Hematopoietic multipotent progenitor cell treated with erythropoietin and hydrocortisone succinate and interleukin-3 and kit ligand, for 6 days (in vitro differentiated cells): ENCODE measurements around the gene S100A11.
A peak's percentile ranks its signal among the peaks of the same experiment; 100 is the strongest.
"Not testable (repeated sequence)": the region's sequence is repeated elsewhere in the genome, so short reads cannot be mapped to it uniquely, and the experiment has no call there.

Source experiments
- DNase-seq: peaks from one replicate; pipeline ENCODE4 v3.0.0-alpha.2; 2015

The S100A11 gene

DNA sequence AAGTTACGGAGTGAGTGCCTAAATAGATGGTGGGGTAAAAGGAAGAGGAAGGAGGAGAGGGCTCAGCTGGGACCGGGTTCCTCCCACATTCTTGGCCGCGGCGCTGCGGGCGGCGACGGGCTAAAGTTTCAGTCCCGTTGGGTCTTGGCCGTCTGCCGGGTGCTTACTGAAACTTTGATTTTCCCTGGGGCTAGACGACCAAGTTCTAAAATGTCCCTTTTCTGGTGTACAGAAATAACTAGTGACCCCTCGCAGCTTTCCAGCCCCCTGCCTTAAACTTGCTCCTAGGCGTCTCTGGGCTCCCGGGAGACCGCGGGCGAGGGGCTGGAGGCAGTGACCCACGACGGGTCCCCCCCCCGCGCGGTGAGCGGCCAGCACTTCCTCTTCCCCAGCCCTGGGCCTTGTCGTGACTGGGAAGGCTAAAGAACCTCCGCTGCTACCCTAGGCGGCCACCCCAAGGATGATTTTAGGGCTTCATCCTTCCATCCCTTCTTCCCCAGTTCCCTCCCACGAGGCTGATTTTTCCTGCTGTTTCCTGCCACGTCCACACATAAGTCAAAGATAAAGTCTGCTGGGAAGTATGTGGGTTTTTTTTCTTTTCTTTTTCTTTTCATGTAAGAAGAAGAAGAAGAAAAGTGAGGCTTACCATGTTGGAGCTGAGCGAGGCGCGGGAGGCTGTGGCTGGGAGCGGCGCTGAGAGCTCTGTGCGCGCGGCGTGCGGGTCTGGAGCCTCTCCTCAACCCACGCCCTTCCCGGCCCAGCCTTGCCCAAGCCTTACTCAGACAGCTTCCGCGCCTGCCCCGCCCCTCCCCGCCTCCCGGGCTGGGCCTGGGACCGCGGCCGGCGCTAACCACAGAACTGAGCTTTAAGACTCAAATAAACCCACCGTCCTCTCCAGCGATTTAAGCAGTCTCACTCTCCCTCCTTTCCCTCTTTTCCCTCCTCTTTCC, at the start of gene S100A11:
S100A11 (minus strand) TSS at position 738 of the 950 bp plus-strand sequence; CDS start at position 649, 89 bp downstream.
- DNase-seq = peak; percentile 92

- peak; percentile 41 for DNase-seq
Measured at GRCh38 chr1:152084853-152085252, 48.0 kb upstream of the S100A11 start.

GRCh38 chr1:152081026-152081425, 44.2 kb upstream of the S100A11 start:
- not testable (repeated sequence) for DNase-seq

DNA sequence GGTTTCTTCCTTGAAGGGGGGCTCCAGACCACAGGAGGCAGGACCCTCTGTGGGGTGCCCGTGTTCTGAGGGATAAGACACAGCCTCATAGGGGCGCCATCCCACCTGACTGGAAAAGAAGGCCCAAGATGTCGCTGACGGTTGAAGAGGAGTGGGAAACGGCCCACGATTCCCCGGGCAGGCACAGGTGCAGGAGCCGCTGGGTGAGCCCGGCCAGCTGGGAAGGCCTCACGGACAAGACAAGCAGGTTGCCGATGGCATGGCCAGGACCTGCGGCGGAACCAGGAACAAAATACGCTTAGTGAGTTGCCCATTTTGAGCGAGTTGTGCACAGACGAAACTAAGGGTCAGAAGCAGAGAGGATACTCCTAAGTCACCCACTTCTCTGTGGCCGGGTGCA, 43.7 kb upstream of the S100A11 start:
- DNase-seq = not testable (repeated sequence)

- DNase-seq = no peak
Measured at GRCh38 chr1:152078831-152079441, 42.1 kb upstream of the S100A11 start.

DNA sequence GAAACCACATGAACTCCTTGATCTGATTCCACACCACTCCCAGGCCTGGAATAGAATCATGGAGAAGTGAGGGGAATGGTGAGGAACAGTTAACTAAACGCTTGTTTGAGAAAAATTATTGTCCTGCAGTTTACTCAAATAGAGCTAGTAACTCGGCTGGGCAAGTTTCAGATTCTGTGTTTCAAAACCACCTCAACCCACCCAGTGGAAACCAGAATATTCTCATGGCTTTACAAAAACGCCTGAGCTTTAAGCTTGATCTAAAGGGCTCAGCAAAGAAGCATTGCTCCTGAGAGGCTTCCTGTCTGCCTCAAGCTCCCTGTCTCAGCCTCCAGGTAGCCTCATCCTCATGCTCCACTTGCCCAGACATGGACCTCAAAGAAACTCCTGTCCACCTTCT, 35.5 kb upstream of the S100A11 start:
- no peak for DNase-seq

DNA sequence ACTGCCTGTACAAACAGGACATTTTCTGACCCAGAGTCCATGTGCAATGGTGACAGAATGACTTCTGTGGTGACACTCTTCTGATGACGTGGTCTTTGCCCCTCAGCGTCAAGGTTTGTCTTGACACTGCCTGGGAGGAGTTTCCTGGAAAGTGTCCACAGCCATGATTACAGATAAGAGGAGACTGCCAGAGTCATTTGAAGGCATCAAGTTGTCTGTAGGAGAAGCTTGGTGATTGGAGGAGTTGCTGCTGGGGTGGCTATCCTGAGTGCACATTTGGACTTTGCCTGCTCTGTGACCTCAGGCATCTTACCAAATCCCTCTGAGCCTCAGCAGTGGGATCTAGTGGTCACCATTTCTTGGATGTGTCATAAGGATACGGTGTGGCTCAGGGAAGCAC, 34.3 kb upstream of the S100A11 start:
- DNase-seq = peak; percentile 72

GRCh38 chr1:152067929-152068328, 31.1 kb upstream of the S100A11 start:
- no peak for DNase-seq

- no peak for DNase-seq
Measured at GRCh38 chr1:152067150-152067549, 30.3 kb upstream of the S100A11 start.

DNA sequence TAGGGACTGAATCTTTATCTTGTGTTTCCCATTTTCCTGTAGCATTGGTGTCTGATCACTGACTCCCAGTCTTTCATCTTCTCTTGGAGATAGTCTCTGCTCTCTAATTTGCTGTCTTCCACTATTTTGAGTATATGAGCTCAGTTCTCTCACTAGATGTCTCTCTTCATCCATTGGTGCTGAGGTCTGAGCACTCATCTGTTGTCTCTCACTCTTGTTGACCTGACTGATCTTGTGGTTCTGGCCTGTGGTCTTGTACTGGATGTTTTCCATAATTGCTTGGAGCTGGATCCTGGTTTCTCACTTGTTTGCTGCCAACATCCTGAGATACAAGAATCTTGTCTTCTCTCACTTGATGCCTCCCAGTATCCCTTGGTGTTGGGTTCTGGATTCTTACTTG, 25.1 kb upstream of the S100A11 start:
- no peak for DNase-seq

- DNase-seq = no peak
Measured at GRCh38 chr1:152053375-152053774, 16.6 kb upstream of the S100A11 start.

- DNase-seq = peak; percentile 92
Measured at GRCh38 chr1:152052606-152053005, 15.8 kb upstream of the S100A11 start.

- DNase-seq = peak; percentile 42
Measured at GRCh38 chr1:152050886-152051675, 14.3 kb upstream of the S100A11 start.

DNA sequence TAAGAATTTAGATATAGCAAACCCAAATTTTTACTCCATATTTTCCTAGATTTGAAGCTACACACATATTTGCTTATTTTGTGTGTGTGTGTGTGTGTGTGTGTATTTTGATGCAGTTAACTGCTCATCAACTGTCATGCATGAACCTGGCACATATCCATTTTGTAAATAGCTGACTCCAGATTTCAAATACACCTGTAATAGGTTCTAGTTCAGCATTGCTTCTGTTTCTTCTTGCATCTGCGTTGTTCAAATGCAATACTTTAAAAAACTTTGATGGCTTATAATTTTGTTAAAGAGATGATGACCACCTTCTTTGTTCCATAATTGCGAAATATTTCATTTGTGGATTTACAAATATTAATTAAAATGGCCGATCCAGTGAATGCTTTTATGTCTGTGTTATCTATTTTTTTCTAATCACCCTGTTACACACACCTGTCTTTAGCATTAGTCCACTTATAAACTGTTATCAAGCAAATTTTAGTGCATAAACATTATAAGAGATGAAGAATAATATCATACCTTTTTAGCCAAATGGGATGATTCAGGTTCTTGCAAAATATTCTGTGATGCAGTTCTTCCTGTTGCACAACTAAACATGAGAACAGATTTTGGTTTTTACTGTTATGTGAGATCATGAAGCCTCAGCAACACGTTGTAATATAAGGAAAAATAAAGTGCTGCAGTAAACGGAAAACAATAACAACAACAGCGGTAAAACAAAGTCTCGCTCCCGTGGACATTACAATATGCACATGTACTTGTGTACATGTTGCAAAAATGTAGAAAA, 12.7 kb upstream of the S100A11 start:
- peak; percentile 40 for DNase-seq

DNA sequence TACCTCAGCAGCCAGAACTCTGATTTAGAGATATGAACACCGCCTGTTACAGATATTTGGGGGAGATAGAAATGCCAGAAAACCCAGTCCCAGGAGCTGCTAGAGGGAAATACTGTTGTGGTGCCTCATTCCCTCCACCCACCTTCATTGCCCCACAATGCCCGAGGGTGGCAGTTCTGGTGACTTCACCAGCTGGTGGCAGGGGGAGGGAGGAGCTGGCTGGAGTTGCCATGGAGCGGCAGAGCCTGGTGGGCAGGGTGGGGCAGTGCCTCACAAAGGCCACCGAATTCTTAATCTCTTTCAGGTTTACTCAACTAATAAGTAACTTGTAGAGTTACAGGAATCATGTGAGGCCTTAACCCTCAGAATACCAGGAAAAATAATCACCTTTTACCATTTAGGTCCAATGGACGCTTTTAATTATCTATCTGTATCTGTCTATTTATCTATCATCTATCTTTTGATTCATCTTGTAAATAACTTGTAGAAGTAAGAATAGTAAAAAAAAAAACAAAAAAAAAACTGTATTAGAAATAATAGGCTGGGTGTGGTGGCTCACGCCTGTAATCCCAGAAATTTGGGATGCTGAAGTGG, 11.7 kb upstream of the S100A11 start:
- peak; percentile 94 for DNase-seq

DNA sequence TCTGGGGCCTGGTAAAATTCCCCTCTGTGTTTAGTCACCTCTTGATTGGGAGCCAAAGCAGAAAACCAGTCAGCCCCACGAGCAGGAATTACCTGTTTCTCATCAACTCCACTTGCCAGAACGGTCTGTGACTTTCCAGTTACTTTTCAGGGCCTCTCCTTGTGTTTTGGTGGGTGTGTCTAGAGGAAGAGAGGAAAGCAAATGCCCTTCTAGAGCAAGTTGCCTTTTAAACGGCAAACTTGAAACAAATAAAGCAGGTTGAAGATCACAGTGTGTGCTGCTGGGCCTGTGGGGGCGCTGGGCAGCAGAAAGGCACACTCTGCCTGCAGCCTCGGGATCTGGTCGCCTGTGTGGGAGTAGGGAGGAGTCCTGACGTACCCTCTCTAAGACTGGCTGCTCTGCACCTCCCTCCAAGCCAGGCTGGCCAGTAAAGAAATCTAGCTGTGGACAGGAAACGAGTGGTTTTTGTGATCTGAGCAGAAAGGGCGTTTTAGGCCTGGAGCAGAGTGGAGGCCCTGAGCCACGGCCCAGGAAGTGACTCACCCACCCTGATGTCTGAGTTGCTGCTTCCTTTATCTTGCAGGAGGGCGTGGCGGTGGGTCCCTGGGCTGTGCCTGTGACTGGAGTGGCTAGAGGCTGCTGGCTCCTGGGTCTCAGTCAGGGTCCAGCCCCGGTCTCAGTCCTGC, 11.1 kb upstream of the S100A11 start:
- DNase-seq = peak; percentile 99

DNA sequence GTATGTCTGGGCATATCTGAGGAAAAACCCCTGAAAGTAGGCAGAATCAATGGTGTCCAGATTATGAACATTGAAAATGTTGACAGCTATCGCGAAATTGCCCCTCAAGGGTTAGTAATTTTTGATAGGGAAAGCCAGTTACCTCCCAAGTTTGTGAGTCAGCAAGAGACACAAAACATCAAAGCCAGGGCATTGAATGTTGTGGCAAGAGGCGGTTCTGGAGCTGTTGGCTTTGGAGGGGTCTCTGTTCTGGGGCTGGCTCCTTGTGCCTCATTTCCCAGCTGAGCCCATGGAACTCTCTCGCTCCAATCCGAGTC, 10.6 kb upstream of the S100A11 start:
- peak; percentile 50 for DNase-seq

- DNase-seq = no peak
Measured at GRCh38 chr1:152044386-152044785, 7.6 kb upstream of the S100A11 start.

- DNase-seq = no peak
Measured at GRCh38 chr1:152043870-152044269, 7.1 kb upstream of the S100A11 start.

DNA sequence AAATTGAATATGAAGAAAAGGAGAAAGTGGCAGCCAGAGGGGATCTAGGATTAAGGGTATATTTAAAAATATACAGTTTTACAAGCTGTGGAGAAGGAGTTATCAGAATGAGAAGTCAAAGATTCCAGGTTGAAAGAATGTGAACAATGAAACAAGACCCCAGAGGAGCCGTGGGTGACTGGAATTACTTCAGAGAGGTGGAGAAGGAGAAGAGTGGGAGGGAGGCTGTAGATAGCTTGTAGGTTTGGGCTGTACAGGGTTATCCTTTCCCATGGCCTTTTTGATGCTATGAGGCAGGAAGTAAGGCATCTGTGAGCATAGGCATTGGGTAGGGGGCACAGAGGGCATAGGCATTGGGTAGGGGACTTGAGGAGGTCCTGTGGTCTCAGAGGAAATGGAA, 5.2 kb upstream of the S100A11 start:
- no peak for DNase-seq

GRCh38 chr1:152039886-152040285, 3.1 kb upstream of the S100A11 start:
- no peak for DNase-seq

DNA sequence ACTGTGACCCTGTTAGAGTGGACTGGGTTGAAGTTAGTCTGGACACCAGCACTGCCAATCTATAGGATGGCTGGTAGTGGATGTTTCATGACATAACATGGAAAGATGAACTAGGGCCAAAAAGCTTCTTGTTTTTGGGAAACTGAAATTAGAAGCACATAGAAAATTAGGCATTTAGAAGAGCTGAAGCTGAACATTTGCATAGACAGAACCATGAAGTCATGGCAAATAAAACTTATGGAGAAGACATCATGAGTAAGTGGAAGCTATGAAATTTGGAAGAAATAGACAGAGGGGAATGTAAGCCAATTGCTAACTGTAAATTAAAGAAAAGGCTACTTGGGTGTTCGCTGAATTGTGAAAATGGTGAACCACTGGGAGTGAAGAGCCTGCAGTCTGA, 2.7 kb upstream of the S100A11 start:
- no peak for DNase-seq
